22Rv1 (cell line): ENCODE data around the gene NBAS.

ENCODE experiments used
- CTCF ChIP-seq: fragments of 450-650 bp; IDR thresholded peaks from 2 replicates; pipeline ENCODE4 v1.5.1; 2017; ENCODE audit warnings: mild to moderate bottlenecking
- ZFX ChIP-seq: fragments of 450-650 bp; IDR thresholded peaks from 2 replicates; pipeline ENCODE4 v1.6.1; 2017; ENCODE audit warnings: antibody characterized with exemption, borderline replicate concordance

DNA sequence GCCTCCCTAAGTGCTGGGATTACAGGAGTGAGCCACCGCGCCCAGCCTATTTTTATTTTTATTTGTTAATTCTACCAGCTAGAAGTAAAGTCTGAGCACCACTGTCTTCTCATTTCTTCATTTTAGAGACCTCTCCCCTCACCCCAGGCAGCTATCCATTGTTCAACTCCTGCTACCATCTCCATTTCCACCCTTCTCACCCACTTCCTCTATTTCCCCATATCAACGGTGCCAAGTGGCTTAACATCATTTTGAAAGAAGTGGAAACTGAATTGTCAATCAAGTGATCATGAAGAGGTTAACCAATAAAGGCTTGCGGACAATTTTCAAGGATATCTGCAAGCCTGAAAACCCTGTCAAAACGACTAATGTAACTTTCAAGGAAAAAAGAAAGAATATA is 323.1 kb downstream of the NBAS start:
- TF ChIP-seq CTCF (no peak), ZFX (no peak)
